ENCODE results near the gene N4BP3. TPM values are rescaled to one million over a fixed set of nuclear protein-coding genes. Genes with fewer than 3 reads are reported as not detected.
A peak's percentile ranks its signal among the peaks of the same experiment; 100 is the strongest.
"Not testable (repeated sequence)": the region's sequence is repeated elsewhere in the genome, so short reads cannot be mapped to it uniquely, and the experiment has no call there.

The N4BP3 gene, protein sequence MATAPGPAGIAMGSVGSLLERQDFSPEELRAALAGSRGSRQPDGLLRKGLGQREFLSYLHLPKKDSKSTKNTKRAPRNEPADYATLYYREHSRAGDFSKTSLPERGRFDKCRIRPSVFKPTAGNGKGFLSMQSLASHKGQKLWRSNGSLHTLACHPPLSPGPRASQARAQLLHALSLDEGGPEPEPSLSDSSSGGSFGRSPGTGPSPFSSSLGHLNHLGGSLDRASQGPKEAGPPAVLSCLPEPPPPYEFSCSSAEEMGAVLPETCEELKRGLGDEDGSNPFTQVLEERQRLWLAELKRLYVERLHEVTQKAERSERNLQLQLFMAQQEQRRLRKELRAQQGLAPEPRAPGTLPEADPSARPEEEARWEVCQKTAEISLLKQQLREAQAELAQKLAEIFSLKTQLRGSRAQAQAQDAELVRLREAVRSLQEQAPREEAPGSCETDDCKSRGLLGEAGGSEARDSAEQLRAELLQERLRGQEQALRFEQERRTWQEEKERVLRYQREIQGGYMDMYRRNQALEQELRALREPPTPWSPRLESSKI
- total RNA-seq (2014; rRNA removed; shearing (Covaris generic)): 0.12 and 0.29 TPM in 2 replicates

- peak; percentile 53 for DNase-seq (ENCODE audit: low read depth)
These were observed at the start of gene N4BP3 for GRCh38 chr5:178113141-178113787. N4BP3 (plus strand) TSS chr5:178113532; CDS start chr5:178119584, 6,052 bp downstream.

- no peak for DNase-seq (ENCODE audit: low read depth)
These were observed 45.6 kb upstream of the N4BP3 start for GRCh38 chr5:178067755-178068154.

GRCh38 chr5:178068293-178068692 lies 45.0 kb upstream of the N4BP3 start:
- DNase-seq (ENCODE audit: low read depth): no peak

DNA sequence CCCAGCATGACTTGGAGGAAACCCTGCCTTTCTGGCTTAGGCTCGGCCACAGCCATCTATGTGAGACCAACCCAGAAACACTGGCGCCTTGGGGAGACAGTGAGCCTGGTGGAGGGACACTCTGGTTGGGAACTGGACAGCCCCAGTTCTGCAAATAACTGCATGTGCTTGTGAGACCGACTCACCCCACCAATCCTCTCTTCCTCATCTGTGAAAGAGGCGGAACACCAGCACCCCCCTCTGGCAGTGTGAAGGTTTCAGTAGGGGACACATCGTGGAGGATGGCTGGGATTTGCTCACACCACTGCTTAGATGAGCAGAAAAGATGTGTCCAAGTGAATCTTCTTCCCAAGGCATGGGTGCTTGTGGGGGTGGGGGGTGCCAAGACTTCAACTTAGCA lies 43.4 kb upstream of the N4BP3 start:
- no peak for DNase-seq (ENCODE audit: low read depth)

DNA sequence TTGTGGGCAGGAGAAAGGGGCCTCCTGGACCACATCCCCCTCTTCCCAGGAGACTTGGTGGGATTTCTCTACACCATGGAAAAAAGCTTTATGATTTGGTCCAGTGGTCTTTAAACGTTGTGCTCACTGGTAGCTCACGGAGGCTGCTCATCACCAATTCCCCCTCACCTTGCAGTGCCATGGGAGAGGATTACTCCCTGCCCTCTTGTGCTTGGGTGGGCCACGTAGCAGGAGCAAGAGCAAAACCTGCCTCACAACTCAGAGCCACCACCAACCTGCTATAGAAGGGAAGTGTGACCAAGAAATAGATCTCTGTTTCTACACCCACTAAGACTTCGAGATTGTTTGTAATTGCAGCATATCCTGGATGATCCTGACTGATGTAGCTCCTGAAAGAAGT lies 42.2 kb upstream of the N4BP3 start:
- no peak for DNase-seq (ENCODE audit: low read depth)

- DNase-seq (ENCODE audit: low read depth): no peak
These were observed 40.6 kb upstream of the N4BP3 start for GRCh38 chr5:178072749-178073148.

GRCh38 chr5:178074266-178074952 lies 38.9 kb upstream of the N4BP3 start:
- peak; percentile 84 for DNase-seq (ENCODE audit: low read depth)

DNA sequence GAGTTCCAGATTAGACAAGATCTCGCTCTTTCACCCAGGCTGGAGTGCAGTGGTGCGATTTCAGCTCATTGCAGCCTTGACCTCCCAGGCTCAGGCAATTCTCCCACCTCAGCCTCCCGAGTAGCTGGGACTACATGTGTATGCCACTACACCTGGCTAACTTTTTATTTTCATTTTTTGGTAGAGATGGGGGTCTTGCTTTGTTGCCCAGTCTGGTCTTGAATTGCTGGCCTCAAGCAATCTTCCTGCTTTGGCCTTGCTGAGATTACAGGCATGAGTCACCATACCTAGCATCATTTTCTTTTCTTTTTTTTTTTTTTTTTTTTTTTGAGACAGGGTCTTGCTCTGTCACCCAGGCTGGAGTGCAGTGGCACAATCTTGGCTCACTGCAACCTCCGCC lies 36.4 kb upstream of the N4BP3 start:
- not testable (repeated sequence) for DNase-seq (ENCODE audit: low read depth)

DNA sequence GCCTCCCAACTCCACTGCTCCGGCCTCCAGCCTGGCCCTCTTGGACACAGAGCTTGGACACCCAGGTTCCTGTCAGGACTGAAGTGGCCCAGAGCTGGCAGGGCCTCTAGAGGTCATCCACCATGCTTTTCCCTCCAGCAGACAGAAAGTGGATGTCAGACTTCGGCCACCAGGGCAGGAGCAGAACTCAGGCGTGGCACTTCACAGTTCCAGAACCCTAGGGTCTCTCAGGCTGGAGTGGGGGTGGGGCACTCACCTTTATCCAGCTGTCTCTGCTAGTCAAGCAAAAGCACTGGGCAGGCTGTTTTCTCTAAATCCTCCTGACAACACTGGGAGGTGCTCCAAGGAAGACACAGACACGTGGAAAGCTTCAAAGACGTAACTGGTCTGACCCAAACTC lies 35.6 kb upstream of the N4BP3 start:
- no peak for DNase-seq (ENCODE audit: low read depth)

GRCh38 chr5:178078197-178079010 lies 34.9 kb upstream of the N4BP3 start:
- peak; percentile 96 for DNase-seq (ENCODE audit: low read depth)

GRCh38 chr5:178080056-178080455 lies 33.3 kb upstream of the N4BP3 start:
- no peak for DNase-seq (ENCODE audit: low read depth)

- DNase-seq (ENCODE audit: low read depth): no peak
These were observed 32.5 kb upstream of the N4BP3 start for GRCh38 chr5:178080618-178081410.

- DNase-seq (ENCODE audit: low read depth): no peak
These were observed 31.6 kb upstream of the N4BP3 start for GRCh38 chr5:178081571-178082243.

GRCh38 chr5:178083922-178084321 lies 29.4 kb upstream of the N4BP3 start:
- DNase-seq (ENCODE audit: low read depth): peak; percentile 28

DNA sequence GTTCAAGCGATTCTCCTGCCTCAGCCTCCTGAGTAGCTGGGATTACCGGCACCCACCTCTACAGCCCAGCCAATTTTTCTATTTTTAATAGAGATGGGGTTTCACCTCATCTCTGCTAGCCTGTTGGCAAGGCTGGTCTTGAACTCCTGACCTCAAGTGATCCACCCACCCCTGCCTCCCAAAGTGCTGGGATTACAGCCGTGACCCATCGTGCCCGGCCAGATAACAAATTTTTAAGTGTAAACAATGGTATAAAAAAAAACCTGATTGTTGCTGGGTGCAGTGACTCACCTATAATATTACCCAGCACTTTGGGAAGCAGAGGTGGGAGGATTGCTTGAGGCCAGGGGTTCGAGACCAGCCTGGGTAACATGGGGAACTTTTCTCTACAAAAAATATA lies 28.0 kb upstream of the N4BP3 start:
- DNase-seq (ENCODE audit: low read depth): no peak

- DNase-seq (ENCODE audit: low read depth): no peak
These were observed 27.1 kb upstream of the N4BP3 start for GRCh38 chr5:178086266-178086665.

GRCh38 chr5:178087199-178087598 lies 26.1 kb upstream of the N4BP3 start:
- not testable (repeated sequence) for DNase-seq (ENCODE audit: low read depth)

DNA sequence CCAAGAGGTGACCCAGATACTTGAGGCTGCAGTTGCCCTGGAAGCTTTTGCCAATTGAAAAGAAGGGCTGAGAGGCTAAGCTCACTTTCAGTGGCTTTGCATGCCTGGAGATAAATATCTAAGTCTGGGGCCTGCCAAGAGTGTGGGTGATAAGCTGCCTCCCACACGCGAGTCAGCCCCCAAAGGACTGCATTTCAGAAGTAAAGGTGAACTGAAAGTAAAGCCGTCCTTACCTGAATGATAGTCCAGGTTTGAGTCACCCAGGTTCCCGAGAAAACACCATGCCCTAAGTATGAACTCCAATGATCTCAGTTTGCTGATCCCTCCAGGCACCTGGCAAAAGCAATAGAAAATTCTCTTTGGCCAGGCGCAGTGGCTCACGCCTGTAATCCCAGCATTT lies 22.5 kb upstream of the N4BP3 start:
- DNase-seq (ENCODE audit: low read depth): no peak

DNA sequence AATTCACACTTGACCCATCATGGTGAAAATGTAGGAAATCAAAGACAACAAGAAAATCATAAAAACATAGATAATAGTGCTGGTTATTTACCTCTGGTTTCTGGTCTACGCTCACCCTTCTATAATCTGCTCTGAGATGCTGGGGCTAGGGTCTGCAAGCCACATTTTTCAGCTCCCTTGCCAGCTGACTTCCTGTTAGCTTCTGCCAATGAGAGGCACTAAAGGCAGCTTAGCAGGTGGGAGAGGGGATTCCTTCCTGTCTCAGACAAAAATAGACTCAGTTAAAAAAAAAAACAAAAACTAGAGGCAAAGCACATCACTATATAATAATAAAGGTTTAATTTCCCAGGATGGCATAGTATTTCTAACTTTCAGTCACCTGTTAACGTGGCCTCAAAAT lies 20.2 kb upstream of the N4BP3 start:
- DNase-seq (ENCODE audit: low read depth): no peak

DNA sequence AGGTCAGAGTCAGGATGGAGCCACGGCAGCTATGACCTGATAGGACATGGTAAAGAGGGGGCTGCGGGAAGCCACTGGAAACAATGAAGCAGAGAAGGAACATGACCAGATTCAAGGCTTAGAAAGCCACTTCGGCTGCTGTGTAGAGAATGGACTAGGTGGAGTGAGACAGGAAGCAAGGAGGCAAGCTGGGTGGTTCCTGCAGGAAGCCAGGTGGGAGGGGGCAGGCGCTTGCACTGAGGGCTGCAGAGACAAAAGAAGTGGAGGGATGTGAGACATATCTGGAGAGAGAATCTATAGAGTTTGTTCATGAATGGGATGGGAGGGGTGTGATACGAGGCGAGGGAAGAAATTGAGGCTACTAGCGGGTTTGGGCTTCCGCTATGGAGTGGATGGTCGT lies 19.0 kb upstream of the N4BP3 start:
- DNase-seq (ENCODE audit: low read depth): no peak

Data from RPMI7951 (cell line).